Thyroid gland (tissue), 4 donors: ENCODE results near the gene ABCB1. TPM values are rescaled to one million over a fixed set of nuclear protein-coding genes. Genes with fewer than 3 reads are reported as not detected.
A peak's percentile ranks its signal among the peaks of the same experiment; 100 is the strongest.

Experiments used
- DNase-seq, 2 donors: peaks; one replicate each; pipeline ENCODE4 v3.0.0-alpha.2; 2019
- H3K27ac ChIP-seq, 3 donors: fragments of 200-600 bp; sonication (generic); 1 replicate in 2 of 3; 2 replicates in 1 of 3; pipeline ENCODE4 v1.5.1; 2016 to 2019; ENCODE audit warnings: mild to moderate bottlenecking in 1 of 3, moderate library complexity in 1 of 3
- H3K27me3 ChIP-seq: fragments of 200-600 bp; sonication (generic); one replicate; pipeline ENCODE4 v1.5.1; 2019
- H3K36me3 ChIP-seq, 2 donors: fragments of 200-600 bp; sonication (generic); one replicate each; pipeline ENCODE4 v1.5.1; 2016 to 2019
- H3K4me1 ChIP-seq, 2 donors: fragments of 200-600 bp; sonication (generic); one replicate each; pipeline ENCODE4 v1.5.1; 2017 to 2019
- H3K4me3 ChIP-seq, 3 donors: fragments of 200-600 bp; sonication (generic); replicated peaks in 1 of 3; 1 replicate in 2 of 3; 2 replicates in 1 of 3; pipeline ENCODE4 v1.5.1; 2016; ENCODE audit warnings: mild to moderate bottlenecking in 1 of 3
- H3K9me3 ChIP-seq: fragments of 200-600 bp; sonication (generic); one replicate; pipeline ENCODE4 v1.5.1; 2017
- CTCF ChIP-seq, 6 experiments: fragments of 200-600 bp in 3 of 6; fragments of 450-650 bp in 3 of 6; sonication (generic) in 3 of 6; IDR thresholded peaks; one replicate each; pipeline ENCODE4 v1.5.1; 2016 to 2019; ENCODE audit warnings: antibody characterized with exemption in 6 of 6, mild to moderate bottlenecking in 2 of 6, inconsistent platforms in 1 of 6, moderate library complexity in 1 of 6
- POLR2A ChIP-seq, 2 donors: fragments of 450-650 bp; IDR thresholded peaks; one replicate each; pipeline ENCODE4 v1.6.1; 2017; ENCODE audit warnings: antibody characterized with exemption in 2 of 2, mild to moderate bottlenecking in 2 of 2, moderate library complexity in 1 of 2
- WGBS, 2 donors: methylation state at CpG; one replicate each; pipeline ENCODE4 v1.1.5; 2017; 5-methylcytosine and 5-hydroxymethylcytosine counted together
- intact Hi-C: fragments of 100-400 bp; cut with DNase I; formaldehyde crosslinking; loops from one replicate; pipeline ENCODE4 v1.15.1; 2023
- total RNA-seq, 4 donors: library from RNA; depleted of rRNA; stranded (reverse); fragments of >200 nt; gene quantifications; one replicate each; pipeline ENCODE4 v1.2.3, GENCODE V29; 2016

The ABCB1 gene
- 1 to 10 TPM; 2.7 to 5.9 (median 4.4) TPM for total RNA-seq

- peaks cover 0 to 10% of the 10 kb centered on the region in 2 donors for H3K4me1 ChIP-seq
- TF ChIP-seq POLR2A (IDR thresholded peaks at IDR 0.05): peak in 1 of 2 donors; percentile 26
- TF ChIP-seq CTCF (IDR thresholded peaks at IDR 0.05): no peak
- 5% methylated on average over 36 to 47 of the region's 61 CpGs for WGBS, 2 donors
- H3K9me3 ChIP-seq: no peaks in the 10 kb centered on the region
- no peak within 1 kb of the TSS for H3K27ac ChIP-seq
- H3K36me3 ChIP-seq: no peaks in the 10 kb centered on the region
- peak; percentile 28 to 41 for DNase-seq
- no peaks in the 10 kb centered on the region for H3K27me3 ChIP-seq
- peak within 1 kb of the TSS in 2 of 3 donors; percentile 12 to 22 for H3K4me3 ChIP-seq
- intact Hi-C loops: no loop called here
These were observed at the start of gene ABCB1 for GRCh38 chr7:87600130-87601124. Gene ABCB1 (minus strand): TSS chr7:87600884. CDS start chr7:87600184, 700 bp downstream.

- 95 to 98% methylated on average over 1 of the region's 1 CpG for WGBS, 2 donors
- Histone ChIP-seq H3K27me3 (no peaks in the 10 kb centered on the region), H3K27ac (no peak overlapping the region), H3K36me3 (no peaks in the 10 kb centered on the region), H3K4me3 (no peak overlapping the region), H3K9me3 (no peaks in the 10 kb centered on the region), H3K4me1 (no peaks in the 10 kb centered on the region)
- intact Hi-C loops: no loop called here
- no peak for TF ChIP-seq CTCF (IDR thresholded peaks at IDR 0.05)
- no peak for TF ChIP-seq POLR2A (IDR thresholded peaks at IDR 0.05)
- DNase-seq: no peak
These were observed 47.6 kb upstream of the ABCB1 start for GRCh38 chr7:87648316-87648715.

- no peak overlapping the region for H3K4me3 ChIP-seq
- no peaks in the 10 kb centered on the region for H3K9me3 ChIP-seq
- DNase-seq: no peak
- WGBS, 2 donors: 89 to 92% methylated on average over 1 of the region's 1 CpG
- H3K27ac ChIP-seq: no peak overlapping the region
- no peaks in the 10 kb centered on the region for H3K4me1 ChIP-seq
- intact Hi-C loops: no loop called here
- no peaks in the 10 kb centered on the region for H3K27me3 ChIP-seq
- H3K36me3 ChIP-seq: no peaks in the 10 kb centered on the region
- TF ChIP-seq POLR2A (IDR thresholded peaks at IDR 0.05) (no peak), CTCF (IDR thresholded peaks at IDR 0.05) (no peak)
These were observed 44.8 kb upstream of the ABCB1 start for GRCh38 chr7:87645446-87645845.

GRCh38 chr7:87635921-87636320, 35.2 kb upstream of the ABCB1 start:
- WGBS, 2 donors: 87 to 93% methylated on average over 1 of the region's 1 CpG
- H3K4me3 ChIP-seq: no peak overlapping the region
- H3K27me3 ChIP-seq: no peaks in the 10 kb centered on the region
- TF ChIP-seq POLR2A (IDR thresholded peaks at IDR 0.05) (no peak), CTCF (IDR thresholded peaks at IDR 0.05) (no peak)
- no peak overlapping the region for H3K27ac ChIP-seq
- H3K9me3 ChIP-seq: no peaks in the 10 kb centered on the region
- intact Hi-C loops: no loop called here
- DNase-seq: no peak
- H3K4me1 ChIP-seq: no peaks in the 10 kb centered on the region
- H3K36me3 ChIP-seq: no peaks in the 10 kb centered on the region
